Hypothalamus (tissue), 51 donors: ENCODE data around the gene EXOC8.

Source experiments
- DNase-seq, 51 donors: peaks; one replicate each; lab custom pipeline; 2025; lab: John Stamatoyannopoulos, UW

The EXOC8 gene, protein sequence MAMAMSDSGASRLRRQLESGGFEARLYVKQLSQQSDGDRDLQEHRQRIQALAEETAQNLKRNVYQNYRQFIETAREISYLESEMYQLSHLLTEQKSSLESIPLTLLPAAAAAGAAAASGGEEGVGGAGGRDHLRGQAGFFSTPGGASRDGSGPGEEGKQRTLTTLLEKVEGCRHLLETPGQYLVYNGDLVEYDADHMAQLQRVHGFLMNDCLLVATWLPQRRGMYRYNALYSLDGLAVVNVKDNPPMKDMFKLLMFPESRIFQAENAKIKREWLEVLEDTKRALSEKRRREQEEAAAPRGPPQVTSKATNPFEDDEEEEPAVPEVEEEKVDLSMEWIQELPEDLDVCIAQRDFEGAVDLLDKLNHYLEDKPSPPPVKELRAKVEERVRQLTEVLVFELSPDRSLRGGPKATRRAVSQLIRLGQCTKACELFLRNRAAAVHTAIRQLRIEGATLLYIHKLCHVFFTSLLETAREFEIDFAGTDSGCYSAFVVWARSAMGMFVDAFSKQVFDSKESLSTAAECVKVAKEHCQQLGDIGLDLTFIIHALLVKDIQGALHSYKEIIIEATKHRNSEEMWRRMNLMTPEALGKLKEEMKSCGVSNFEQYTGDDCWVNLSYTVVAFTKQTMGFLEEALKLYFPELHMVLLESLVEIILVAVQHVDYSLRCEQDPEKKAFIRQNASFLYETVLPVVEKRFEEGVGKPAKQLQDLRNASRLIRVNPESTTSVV

DNA sequence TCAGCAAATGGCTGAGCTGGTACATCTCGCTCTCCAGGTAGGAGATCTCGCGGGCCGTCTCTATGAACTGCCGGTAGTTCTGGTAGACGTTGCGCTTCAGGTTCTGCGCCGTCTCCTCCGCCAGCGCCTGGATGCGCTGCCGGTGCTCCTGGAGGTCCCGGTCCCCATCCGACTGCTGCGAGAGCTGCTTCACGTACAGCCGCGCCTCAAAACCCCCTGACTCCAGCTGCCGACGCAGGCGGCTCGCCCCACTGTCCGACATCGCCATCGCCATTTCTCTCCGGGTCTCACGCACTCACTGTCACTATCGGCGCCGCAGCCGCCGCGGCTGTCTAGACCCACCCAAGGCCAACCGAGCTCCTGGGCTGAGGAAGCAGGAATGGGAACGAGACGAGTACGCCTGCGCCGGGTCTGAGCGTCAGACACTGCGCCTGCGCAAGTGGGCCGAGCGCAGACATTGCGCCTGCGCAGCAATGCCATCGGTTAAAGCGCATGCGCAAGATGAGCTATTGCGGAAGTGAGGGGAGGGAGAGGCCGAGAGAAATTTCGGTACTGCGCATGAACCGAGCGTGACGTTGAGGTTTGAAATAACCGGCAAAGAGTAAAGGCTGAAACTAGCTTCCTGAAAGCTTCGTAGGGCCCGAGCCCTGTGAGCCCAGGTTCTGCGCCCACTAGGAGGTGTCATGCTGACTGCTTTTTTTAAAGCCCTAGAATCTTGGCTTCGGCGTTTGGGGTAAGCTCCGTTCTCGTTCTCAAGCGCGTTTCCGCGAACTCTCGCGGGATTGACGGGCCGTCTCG is at the start of gene EXOC8:
TSS of gene EXOC8 (minus strand) at position 381 of the 798 bp plus-strand sequence. CDS start at position 274, 107 bp downstream.
- peak; percentile 73 to 99 (median 92) for DNase-seq

DNA sequence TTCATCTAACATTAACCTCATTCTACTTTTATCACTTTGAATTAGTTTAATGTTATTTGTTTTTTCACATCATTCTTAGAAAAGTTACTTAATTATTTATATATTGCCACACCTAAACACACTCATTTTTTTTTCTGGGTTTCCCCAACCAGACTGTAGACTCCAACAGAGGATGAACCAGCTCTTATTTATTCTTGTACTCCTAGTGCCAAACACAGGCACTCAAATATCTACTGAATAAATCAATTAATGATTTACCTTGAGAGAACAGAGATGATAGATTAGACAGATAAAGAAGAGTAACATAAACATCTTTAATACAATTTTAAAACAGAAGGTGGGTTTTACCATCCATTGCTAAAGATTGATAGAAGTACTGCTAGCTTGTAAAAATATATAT is 48.8 kb upstream of the EXOC8 start:
- DNase-seq, result no peak

DNA sequence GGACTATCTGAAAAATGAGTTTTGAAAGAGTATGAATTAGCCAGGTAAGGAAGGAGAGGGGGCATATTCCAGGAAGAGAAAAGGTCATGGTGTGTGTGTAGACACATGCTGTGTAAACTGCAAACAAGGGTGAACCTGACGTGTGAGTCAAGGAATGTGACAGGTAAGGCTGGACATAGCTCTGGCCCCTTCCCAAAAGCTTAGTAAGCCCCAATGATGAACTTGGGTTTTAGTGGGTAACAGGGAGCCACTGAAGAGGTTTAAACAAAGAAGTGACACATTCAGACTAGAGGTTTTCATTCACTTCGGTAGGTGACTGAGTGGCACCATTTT is 47.7 kb upstream of the EXOC8 start:
- no peak for DNase-seq

DNA sequence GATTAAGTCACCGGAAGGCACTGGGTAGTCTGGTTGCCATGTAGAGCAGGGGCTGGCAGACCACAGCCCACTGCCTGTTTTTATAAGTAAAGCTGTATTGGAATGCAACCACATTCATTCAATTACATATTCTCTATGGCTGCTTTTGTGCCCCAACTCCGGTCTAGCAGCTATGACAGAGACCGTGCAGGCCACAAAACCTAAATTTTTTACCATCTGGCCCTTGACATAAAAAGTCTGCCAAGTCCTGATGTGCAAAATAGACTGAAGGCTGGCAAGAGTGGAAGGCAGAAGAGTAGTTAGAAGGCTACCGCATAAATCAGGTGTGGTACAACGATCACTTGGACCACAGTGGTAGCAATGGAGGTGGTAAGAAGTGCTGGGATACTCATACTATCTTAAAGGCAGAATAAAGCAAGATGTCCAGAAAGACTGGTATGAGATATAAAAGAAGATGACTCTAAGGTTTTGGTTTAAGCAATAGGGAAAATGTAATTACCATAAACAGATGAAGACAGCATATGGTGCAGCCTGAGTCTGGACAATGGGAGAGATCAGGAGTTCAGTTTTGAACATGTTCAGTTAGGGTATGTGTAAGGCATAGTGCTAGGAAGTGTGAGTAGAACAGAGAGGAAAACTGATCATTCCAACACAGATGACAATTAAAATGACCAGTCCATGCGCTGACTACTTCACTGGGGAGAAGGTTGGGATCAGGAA is 47.2 kb upstream of the EXOC8 start:
- no peak for DNase-seq

DNA sequence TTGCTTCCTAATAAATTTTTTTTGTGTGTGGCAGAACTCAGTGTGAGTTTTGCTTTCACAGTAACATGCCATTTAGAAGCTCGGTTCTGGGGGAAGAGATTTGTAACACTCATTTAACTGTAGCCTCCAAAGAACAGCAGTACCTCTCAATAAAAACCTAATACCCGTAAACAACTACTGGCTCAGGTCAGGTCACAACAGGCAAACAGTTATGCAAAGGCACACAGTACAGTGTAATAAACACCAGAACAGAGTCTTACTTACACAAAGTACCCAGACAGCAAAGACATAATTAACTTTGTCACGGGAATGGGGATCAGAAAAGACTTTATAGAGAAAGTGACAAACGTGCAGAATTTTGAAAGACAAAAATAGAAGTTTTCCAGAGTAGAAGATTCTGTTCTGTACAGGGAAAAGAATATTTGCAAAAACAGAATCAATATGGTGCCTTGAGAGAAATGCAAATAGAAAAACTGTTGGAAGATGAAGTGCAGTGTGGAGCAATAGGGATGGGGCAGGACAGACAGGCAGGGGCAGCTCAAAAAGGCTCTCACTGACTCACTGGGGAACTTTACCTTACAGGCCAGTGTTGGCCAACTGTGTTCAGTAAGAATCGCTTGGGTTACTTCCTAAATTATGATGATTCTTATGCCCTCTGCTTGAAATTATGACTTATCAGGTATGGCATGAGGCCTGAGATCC is 45.7 kb upstream of the EXOC8 start:
- no peak for DNase-seq

DNA sequence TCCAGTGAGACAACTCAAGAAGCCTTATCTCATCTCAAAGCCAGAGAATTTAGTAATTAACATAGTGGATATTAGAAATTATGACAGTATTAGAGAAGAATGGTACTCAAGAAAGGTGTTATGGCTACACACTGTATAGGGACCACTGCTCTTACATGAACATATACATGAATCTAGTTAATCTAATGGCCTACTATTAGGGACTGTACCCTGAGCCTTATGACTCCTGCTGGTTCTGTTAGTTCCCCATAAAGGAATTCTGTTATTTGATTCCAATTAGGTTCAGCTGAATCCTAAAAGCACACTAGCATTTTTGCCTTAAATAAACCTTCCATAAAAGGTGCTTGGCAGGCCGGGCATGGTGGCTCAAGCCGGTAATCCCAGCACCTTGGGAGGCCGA is 44.8 kb upstream of the EXOC8 start:
- no peak for DNase-seq

DNA sequence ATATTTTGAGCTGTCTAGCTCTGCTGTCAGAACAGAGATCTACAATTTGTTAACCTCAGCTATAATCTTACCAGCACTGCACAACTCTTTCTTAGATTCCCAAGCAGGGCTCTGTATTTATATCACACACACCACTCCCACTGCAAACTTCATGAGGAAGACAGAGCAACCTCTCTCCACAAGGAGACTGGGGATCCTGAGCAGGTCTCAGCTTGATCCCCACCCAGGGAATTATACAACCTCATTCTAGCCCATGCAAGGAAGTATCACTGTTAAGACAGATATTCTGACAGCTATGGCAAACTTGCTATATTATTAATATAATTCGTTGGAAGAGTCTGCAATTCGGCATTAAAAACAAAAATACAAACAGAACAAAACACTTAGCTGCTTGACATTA is 44.1 kb upstream of the EXOC8 start:
- DNase-seq, result no peak

DNA sequence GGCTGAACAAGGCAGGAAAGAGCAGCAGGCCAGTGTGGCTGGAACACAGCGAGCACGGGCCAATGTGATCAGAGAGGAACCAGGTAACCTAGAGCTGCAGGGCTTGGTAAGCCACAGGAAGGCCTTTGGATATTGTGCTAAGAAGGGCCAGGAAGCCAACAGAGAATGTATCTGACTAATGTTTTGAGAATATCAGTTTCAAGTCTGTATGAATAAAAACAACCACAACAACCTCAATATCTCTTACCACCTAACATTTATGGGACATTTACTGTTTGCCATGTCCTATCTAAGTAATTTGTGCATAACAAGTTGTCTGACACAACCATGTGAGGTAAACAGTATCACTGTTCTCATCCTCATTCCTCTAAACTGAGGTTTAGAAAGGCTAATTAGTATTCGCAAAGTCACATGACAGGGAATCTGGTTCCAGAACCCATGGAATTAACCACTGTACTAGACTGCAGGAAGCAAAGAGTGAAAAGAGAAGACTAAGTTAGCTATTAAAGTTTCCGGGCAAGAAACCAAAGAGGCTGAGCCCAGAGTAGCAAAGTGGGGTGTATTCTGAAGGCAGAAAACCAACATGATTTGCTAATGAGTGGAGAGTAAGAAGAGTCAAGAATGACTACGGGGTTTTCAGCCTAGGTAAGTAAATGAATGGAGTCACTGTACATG is 39.4 kb upstream of the EXOC8 start:
- no peak for DNase-seq

DNA sequence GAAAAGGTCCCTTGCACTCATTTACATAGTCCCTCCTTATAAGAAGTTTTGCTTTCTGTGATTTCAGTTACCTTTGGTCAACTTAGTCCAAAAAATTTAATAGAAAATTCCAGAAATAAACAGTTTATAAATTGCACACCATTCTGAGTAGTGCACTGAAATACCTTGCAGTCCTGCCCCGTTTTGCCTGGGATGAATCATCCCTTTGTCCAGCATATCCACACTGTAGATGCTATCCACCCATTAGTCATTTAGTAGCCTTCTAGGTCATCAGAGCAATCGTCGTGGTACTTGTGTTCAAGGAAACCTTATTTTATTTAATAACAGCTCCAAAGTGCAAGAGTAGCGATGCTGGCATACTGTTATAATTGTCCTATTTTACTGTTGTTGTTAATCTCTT is 38.4 kb upstream of the EXOC8 start:
- DNase-seq, result no peak

DNA sequence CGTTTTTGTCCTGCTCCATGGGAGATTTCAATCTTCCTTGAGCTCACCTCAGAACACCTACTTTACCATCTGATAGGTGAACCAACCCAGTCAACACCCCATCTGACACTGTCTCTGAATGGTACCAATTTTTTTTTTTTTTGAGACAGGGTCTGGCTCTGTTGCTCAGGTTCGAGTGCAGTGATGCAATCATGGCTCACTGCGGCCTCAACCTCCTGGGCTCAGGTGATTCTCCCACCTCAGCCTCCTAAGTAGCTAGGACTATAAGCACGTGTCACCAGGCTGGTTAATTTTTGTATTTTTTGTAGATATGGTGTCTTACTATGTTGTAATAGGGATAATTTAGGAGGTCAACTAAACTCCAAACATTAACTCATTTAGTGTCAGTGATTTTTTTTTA is 36.7 kb upstream of the EXOC8 start:
- no peak for DNase-seq

DNA sequence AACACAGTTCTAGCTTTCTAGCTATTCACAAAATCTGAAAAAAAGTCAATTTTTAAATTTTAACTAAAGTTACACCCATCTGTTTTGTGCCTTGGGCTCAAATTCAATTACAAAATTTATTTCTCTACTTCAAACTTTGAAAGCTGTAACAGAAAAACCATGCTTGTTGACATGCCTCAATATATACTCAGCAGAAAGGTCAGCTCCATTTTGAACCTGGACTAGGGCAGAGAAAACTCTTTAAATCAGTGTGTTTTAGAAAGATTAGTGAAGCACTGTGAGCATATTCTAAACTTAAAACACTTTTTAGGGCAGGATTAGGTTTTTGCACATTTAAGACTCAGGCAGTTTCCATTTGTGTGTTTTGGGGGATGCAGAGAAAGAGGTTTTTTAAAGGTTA is 34.8 kb upstream of the EXOC8 start:
- no peak for DNase-seq

DNA sequence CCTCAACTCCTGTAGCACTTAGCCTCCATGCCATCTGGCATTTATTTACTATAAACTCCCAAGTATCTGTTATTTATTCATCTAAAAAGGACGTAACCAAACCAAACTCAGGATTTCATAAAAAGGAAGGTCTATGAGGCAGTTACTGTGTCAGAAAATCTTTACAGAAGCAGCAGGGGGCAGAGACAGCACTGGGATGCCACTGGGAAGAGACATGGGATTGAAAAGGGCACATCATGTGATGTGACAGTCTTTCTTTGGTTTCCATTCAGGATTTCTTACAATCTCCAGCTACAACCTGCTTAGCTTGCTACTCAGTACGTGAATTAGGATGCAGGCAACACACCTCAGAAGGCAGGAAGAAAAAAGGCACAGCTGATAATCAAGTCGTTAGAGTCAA is 31.6 kb upstream of the EXOC8 start:
- DNase-seq, result peak in 15 of 51 donors; percentile 0 to 58 (median 12)

DNA sequence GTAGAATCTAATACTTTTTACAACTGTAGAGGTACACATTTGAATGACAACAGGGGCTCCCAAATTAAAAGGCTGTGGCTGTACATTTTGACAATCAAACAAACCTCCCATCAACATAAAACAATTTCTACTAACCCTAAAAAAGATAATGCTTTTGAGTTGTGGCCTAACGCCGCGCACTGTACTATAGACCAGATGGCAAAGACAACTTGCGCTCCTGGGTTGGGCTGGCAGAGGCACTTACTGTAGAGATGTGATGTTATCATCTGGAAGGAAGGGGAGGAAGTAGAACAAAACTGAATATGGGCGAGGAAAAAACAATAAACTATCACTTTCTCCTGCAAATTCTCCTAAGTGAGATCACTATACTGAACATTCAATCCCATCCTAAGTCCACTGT is 26.5 kb upstream of the EXOC8 start:
- no peak for DNase-seq

DNA sequence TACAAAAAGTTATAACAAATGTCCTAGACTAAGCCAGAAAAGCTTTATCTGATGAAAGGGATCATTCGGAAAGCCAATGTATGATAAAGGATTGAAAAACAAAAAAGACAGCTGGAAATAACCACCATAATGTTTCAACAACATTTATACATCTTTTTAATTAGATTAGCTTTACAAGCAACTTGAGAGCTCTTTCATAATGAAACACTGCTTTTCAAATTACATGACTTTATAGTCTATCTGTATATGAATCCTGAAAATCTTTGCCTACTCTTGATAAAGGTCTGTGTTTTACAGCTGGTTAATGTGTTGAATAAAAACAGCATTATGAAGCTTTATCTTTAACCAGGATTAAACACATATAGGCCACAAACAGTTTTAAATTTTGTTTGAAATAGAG is 26.0 kb upstream of the EXOC8 start:
- no peak for DNase-seq

DNA sequence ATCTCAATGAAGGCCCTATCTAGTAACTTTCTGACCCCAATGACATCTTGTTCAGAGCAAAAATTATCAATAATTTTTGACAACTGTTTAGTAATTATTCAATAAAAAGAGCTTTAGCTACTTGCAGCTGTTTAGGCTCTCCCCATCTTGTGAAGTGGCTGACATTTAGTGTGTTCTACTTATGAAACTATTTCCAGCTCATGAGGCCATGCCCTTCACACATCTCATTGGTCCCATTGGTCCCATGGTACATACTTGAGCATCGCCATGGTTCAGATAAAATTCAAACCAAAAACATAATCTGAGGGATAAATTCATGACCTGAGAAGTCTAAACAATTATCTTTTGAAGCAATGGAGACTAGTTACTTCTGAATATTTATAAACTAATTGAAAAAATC is 24.7 kb upstream of the EXOC8 start:
- no peak for DNase-seq

DNA sequence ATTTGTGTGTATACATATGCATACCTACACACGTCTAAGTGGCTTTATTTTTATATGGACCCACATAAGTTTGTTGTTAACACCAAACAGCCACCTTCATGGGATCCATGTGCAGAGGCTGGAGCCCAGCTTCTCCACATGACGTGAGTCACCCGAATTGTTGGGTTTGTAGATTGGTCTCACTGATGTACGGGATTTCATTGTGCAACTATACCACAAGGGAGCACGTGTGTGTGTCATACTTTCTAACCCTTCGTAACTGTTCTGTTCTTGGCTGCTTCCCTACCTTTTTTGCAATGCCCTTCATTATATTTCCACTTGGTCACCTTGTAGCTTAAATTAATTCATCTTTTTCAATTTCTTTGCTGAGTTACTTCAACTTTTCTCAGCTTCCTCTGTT is 21.5 kb upstream of the EXOC8 start:
- DNase-seq, result no peak

DNA sequence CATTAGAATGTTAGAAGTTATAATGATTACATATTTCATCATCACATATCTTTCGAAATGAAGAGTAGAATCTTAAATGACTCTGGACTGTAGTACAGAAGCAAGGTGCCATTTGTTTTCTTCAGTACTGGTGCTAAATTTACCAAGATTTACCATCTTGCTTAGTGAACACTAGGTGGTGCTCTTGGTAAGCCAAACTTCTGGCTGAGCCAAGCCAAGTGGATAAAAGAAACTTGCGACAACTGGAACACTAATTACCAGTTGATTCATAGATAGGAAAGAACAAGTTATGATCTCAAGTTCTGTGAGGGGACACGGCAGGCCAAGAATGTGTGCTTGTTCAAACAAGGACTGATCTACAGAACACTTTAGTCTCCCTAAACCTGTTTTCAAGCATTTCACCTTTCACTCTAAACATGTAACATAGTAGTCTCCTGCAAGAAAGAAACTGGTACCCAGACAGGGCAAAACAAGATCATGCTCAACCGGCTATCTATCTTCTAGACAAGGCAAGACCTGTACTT is 20.2 kb upstream of the EXOC8 start:
- peak in 12 of 51 donors; percentile 12 to 60 (median 22) for DNase-seq

DNA sequence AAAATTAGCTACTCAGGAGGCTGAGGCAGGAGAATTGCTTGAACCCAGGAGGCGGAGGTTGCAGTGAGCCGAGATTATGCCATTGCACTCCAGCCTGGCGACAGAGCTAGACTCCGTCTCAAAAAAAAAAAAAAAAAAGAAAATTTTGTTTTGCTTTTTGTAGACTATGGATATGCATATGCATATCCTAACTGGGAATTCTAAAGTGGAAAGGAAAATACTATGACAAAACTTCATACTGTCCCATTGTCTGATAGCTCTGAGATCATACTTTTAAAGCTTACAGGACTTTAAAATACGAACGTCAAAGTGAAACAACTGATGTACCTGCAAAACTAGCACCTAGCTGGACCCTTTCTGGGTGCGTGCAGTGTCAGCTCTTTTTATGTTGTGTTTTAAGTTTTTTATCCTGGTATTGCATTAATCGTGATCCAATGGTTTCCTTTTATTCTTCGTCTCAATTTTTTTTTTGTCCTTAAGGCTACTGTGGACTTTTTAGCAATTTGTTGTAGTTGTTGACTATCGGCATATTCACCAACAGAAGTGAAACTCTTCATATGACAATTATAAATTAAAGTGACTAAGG is 19.6 kb upstream of the EXOC8 start:
- no peak for DNase-seq

DNA sequence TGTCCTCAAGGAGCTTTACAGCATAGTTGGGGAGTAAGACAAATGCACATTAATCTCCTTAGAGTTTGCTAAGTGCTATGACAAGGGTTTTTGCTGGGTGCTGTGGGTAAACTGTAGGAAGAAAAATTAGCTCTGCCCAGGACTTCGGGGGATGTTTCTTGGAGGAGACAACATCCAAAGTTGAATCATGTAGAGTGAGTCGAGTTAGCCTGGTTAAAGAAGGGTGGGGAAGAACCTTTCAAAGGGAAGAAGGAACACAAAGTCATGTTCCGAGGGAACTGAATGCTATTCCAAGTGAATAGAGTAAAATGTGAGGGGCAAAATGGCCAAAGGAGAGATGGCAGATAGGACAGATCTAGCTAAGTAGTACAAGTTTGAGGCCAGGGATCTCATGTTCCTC is 17.5 kb upstream of the EXOC8 start:
- DNase-seq, result no peak
